ENCODE measurements around the gene TDRD6.
"Not testable (repeated sequence)": the region's sequence is repeated elsewhere in the genome, so short reads cannot be mapped to it uniquely, and the experiment has no call there.

Gene TDRD6

GRCh38 chr6:46744159-46744725 is 56.6 kb downstream of the TDRD6 start:
- H3K4me3 Mint-ChIP-seq = not testable (repeated sequence)

GRCh38 chr6:46745973-46746372 is 58.3 kb downstream of the TDRD6 start:
- H3K4me1 Mint-ChIP-seq (ENCODE audit: low read depth) = no peaks in the 10 kb centered on the region
- no peak for DNase-seq
- H3K27me3 Mint-ChIP-seq = peaks cover 26% of the 10 kb centered on the region
- no peak overlapping the region for H3K27ac Mint-ChIP-seq
- H3K4me3 Mint-ChIP-seq = no peak overlapping the region
- H3K36me3 Mint-ChIP-seq (ENCODE audit: low read depth) = no peaks in the 10 kb centered on the region
- H3K9me3 Mint-ChIP-seq = no peaks in the 10 kb centered on the region

More at GRCh38 chr6:46744159-46744725, 56.6 kb downstream of the TDRD6 start:
- not testable (repeated sequence) for H3K9me3 Mint-ChIP-seq; H3K27ac Mint-ChIP-seq; H3K36me3 Mint-ChIP-seq (ENCODE audit: low read depth); DNase-seq; H3K4me1 Mint-ChIP-seq (ENCODE audit: low read depth)
- peaks cover 26% of the 10 kb centered on the region for H3K27me3 Mint-ChIP-seq

GRCh38 chr6:46746696-46747095 is 59.0 kb downstream of the TDRD6 start, which contains the start of gene ANKRD66:
Gene ANKRD66 (plus strand): TSS chr6:46746933. CDS start chr6:46751949, 5,016 bp downstream.
- Mint-ChIP-seq H3K36me3 (ENCODE audit: low read depth) (no peaks in the 10 kb centered on the region), H3K9me3 (no peaks in the 10 kb centered on the region), H3K4me3 (no peak within 1 kb of the TSS), H3K27me3 (peaks cover 23% of the 10 kb centered on the region), H3K27ac (no peak within 1 kb of the TSS), H3K4me1 (ENCODE audit: low read depth) (no peaks in the 10 kb centered on the region)
- no peak for DNase-seq

DNA sequence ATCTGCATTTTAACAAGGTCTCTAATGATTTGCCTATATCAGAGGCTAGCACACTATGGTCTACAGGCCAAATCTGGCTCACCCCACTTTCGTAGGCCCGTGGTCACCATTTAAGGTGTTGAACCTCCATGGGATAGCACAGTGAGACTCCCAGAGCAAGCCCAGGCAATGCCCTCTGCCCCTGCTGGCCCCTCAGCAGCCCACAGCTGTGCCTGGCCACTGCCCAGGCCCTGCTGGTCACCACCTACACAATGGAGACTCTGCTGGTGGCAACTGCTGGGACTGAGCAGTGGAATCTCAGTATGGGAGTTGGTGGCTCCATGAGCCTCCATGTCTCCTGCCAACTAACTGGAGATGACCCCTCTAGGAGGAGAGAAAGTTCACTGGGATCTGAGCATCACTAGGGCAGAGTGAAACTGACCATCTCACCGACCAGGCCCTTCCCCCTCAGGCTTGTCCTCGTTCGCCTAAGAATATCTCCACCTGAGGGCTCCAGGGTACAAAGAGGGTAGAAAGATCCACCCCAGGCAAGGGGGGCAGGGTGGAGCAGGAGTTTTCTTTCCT is 61.3 kb downstream of the TDRD6 start:
- no peak overlapping the region for H3K4me3 Mint-ChIP-seq
- peaks cover 24% of the 10 kb centered on the region for H3K27me3 Mint-ChIP-seq
- no peaks in the 10 kb centered on the region for H3K4me1 Mint-ChIP-seq (ENCODE audit: low read depth)
- H3K9me3 Mint-ChIP-seq = no peaks in the 10 kb centered on the region
- no peak for DNase-seq
- H3K36me3 Mint-ChIP-seq (ENCODE audit: low read depth) = no peaks in the 10 kb centered on the region
- no peak overlapping the region for H3K27ac Mint-ChIP-seq

DNA sequence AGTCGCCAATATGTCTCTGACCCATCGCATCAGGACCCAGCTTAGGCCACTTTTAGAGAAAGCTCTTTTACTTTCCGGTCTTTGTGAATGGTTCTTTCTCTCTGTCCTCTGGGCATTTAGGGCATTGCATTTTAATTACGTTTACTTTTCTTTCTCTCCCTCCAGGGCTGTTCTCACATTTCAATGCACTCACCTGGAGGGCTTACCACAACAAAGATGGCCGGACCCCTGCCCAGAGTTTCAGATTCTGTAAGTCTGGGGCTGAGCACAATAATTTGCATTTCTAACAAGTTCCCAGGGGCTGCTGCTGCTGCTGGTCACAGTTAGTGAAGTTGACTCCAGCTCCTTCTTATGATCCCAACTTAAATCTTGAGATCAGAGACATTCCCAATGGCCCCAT is 62.0 kb downstream of the TDRD6 start:
- Mint-ChIP-seq H3K36me3 (ENCODE audit: low read depth) (no peaks in the 10 kb centered on the region), H3K4me3 (no peak overlapping the region), H3K9me3 (no peaks in the 10 kb centered on the region), H3K27ac (no peak overlapping the region), H3K27me3 (peaks cover 27% of the 10 kb centered on the region), H3K4me1 (ENCODE audit: low read depth) (no peaks in the 10 kb centered on the region)
- no peak for DNase-seq

GRCh38 chr6:46751658-46752057 is 64.0 kb downstream of the TDRD6 start:
- Mint-ChIP-seq H3K36me3 (ENCODE audit: low read depth) (no peaks in the 10 kb centered on the region), H3K4me1 (ENCODE audit: low read depth) (no peaks in the 10 kb centered on the region), H3K27ac (no peak overlapping the region), H3K4me3 (no peak overlapping the region), H3K9me3 (no peaks in the 10 kb centered on the region), H3K27me3 (peaks cover 16% of the 10 kb centered on the region)
- no peak for DNase-seq

All from activated T-cell treated with anti-CD3 and anti-CD28 coated beads, Interleukin-2, amount 50 U/mL, for 24 hours (primary cell).